H54 (cell line): ENCODE data around the gene COQ8B.

ENCODE experiments used
- DNase-seq: peaks from one replicate; pipeline ENCODE4 v3.0.0; 2011; ENCODE audit warnings: low spot score, mixed read lengths; ENCODE audit not compliant: insufficient read length
- FAIRE-seq: peaks from 3 replicates; lab custom pipeline; 2011; peaks lifted over from hg19 to GRCh38; lab: Jason Lieb, UNC
- POLR2A ChIP-seq: IDR thresholded peaks from 2 replicates; pipeline ENCODE4 v1.6.1; 2011; ENCODE audit warnings: low read depth, mild to moderate bottlenecking, low read length

COQ8B gene

DNA sequence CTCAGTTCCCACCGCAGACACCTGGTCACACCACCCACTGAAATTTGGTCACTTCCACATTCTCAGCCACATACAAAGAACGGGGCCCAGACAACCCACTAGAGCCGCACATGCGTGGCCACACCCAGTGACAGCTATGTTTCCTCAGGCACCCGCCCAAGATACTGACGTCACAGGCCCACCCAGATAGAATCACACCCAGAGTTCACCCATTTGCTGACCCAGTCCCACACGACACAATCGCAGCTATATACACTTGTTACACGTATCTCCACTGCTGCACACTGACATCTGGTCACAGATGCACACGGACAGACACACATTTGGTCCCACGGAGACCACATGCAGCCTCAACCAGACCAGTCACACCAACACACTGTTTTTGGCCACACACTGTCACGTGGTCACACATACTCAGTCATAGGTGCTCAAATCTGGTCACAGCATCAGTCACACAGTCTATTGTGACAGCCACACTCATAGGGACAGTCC, 29.1 kb downstream of the COQ8B start:
- no peak for TF ChIP-seq POLR2A
- FAIRE-seq = no peak
- DNase-seq = no peak

DNA sequence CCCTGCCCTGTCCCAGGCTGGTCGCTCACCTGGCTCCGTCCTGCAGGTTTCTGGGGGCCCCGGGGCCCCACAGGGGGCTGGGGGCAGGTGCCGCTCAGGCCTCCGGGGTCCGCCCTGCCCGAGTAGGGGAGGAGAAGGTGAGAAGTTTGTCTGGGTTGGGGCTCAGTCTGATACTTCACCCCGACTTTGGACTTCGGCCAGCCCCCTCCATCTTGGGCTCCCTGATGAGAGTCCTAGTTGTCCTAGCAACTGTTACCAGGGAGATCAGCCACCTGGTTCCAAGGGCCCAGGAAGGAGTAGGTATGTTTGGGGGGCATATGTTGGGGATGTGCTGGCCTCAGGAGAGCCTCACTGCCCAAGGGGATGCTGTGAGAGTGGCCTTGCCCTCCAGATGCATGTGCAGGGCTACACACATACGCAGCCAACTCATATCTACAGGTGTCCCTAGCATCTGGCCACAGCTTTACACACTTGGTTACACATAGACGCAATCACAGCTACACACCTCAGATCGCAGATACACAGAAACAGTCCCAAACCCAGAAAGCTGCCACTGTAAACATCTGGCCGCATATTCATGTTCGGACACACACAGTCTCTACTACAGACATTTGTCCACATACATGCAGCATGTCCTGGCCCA, 29.7 kb downstream of the COQ8B start:
- FAIRE-seq (no peak), DNase-seq (no peak)
- no peak for TF ChIP-seq POLR2A

DNA sequence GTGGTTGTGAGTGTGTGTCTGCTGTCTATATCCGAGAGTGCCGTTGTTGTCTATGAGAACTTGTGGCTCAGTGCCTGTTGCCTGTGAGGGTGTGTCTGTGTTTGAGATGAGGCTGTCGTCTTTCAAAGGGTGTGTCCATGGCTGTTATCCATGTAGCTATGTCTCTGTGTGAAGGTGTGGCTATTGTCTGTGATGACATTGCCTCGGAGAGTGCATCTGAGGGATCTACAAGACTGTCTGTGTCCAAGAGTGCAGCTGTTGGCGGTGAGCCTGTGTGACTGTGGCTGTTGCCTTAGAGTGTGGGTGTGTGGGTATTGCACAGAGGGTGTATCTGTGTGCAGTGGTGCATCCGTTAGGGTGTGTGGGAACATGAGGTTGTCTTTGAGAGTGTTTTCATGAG, 31.1 kb downstream of the COQ8B start:
- DNase-seq (no peak), FAIRE-seq (no peak)
- no peak for TF ChIP-seq POLR2A

DNA sequence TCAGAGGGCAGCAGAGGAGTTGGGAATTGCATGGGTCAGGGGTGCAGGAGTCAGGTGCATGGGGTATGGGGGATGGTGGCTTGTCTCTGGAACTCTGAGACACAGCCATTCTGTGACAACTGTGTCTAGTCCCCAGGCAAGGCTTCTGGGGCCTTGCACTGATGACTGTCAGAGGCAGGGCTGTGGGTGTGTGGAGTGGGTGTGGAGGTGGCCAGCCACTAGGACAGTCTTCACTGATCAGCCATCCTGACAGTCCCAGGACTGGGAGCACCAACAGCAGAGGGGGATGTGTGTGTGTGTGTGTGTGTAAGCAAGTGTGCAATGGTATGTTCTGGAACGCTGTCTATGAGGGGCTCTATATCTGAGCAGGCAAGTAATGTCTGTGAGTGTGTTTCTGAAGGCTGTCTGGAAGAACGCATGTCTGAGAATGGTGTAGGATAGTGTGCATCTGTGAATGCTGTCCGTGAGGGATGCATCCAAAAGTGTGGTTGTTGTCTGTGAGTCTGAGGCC, 31.6 kb downstream of the COQ8B start:
- TF ChIP-seq POLR2A = no peak
- DNase-seq (no peak), FAIRE-seq (no peak)

DNA sequence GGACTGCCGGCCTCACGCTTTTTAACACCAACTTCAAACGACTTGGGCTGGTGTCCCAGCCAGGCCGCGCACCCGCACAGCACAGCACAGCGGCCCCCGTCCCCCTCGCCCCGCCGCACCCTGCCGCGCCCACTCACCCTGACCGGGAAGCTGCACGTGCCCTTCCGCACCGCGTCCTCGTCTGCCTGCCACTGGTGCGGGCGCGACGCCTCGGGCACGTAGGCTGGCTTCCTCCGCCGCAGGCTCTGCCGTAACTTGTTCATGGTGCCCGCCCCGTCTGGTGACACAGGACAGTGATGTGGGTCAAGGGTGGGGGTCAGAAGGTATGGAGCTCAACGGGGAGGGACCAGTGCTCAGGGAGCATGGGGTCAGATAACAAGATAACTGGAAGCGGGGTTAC, 32.4 kb downstream of the COQ8B start:
- TF ChIP-seq POLR2A = no peak
- FAIRE-seq = no peak
- DNase-seq = no peak

DNA sequence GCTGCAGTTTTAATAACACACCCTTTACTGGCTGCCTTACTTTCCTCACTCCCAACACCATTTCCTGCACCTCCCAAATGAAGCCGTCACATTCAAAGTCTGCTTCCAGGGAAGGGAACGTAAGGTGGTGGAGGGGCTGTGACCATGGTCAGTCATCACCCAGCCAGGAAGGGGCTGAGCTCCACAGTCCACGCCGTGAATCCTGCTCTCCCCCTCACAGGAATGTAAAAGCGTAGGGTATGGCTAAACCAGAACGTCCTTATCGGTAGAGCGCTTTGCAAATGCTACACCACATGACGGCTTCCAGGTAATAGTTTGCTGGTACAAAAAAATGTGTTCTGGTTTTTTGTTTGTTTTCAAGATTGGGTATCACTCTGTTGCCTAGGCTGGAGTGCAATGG, 33.2 kb downstream of the COQ8B start:
- DNase-seq (no peak), FAIRE-seq (no peak)
- no peak for TF ChIP-seq POLR2A

DNA sequence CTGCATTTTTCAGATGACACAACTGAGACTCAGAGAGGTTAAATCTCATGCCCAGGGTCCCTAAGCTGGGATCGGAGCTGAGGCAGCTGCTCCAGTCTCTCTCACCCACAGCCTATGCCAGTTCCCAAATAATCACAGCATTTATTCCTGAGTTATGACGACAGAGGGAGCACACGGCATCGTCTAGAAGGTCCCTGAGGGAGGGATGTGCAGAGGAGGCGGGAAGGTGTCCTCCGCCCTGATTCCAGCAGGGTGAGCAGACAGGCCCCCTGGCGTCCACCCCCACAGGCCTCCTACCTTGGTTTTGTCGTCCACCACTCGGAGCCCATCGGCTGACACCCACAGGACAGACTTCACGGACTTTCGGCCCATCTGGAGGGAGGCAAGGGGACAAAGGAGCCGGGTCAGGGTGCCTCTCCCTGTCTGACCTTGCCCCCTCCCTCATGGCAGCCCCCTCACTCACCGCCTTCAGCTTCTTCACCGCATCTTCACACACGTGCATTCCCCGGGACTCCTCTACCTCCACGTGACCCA, 34.2 kb downstream of the COQ8B start:
- DNase-seq (no peak), FAIRE-seq (no peak)
- no peak for TF ChIP-seq POLR2A

DNA sequence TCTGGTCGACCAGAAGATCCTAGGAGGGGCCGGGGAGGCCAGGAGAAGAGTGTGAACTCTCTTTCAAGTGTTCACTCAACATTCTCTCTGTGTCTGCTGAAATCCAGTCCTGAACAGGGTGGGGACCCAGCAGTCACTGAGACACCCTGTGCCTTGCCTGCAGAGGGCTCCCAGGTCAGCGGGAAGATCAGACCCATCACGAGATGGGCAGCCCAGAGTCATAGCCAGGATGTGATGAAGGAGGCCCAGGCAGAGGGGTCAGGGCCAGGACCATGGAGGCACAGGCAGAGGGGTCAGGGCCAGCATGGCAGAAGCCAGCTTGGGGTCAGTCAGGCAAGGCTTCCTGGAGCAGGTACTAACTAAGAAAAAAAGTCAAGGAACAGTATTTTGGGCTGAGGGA, 35.6 kb downstream of the COQ8B start:
- FAIRE-seq = no peak

DNA sequence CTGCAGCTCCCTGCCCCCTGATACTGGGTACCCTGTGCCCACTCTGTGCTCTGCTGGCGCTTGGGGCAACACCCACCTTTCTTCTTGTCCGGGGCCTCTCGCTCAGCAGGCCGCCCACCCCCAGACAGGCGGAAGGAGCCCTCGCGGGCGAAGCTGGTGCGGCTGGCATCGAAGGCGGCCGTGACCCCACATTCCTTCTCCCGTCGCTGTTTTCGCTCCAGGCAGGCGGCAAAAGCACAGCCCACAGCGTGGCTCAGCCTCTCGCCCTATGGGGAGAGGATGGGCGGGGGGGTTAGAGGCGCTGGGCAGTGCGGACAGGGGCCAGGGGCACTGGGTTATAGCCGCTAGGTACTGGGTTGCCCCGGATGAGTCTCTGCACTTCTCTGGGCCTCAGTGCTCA, 39.5 kb downstream of the COQ8B start:
- no peak for DNase-seq
- no peak for FAIRE-seq
- no peak for TF ChIP-seq POLR2A

More for the DNA sequence above, 35.6 kb downstream of the COQ8B start:
- no peak for TF ChIP-seq POLR2A
- no peak for DNase-seq

DNA sequence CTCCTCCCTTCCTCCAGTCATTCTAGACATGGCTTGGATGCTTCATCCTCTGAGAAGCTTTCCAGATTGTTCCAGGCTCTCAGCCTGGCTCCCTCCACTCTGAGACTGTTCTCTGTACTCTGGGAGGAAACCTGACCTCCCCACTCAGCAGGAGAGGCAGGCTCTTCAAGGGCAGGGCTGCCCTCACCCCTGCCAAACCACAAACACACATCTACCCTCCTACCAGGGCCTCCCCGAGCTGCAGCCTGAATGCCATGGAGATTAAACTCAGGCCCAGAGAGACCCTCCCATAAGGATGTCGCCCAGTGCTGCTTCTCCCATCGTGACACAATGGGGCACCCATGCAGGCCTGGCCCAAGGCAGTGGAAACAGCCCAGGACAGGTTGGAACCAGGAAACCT, 42.4 kb downstream of the COQ8B start:
- no peak for DNase-seq
- no peak for TF ChIP-seq POLR2A
- no peak for FAIRE-seq

DNA sequence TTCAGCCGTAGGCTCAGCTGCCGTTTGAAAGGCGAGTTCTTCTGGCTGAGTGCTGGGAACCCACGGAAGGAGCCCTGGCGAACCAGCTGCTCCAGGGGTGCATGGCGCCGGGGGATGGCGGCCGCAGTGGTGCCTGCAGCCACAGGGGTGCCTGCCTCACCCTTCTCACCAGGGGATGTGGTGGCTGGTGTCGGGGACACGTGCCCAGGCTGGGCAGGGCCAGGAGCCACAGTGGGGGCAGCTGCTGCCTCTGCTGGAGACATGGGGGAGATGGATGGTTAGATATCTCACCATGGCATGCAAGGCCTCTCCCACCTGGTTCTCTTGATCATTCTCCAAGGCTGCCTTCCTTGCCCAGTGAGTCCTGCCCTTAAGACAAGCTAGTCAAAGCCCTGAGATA, 43.3 kb downstream of the COQ8B start:
- no peak for TF ChIP-seq POLR2A
- DNase-seq (no peak), FAIRE-seq (no peak)

DNA sequence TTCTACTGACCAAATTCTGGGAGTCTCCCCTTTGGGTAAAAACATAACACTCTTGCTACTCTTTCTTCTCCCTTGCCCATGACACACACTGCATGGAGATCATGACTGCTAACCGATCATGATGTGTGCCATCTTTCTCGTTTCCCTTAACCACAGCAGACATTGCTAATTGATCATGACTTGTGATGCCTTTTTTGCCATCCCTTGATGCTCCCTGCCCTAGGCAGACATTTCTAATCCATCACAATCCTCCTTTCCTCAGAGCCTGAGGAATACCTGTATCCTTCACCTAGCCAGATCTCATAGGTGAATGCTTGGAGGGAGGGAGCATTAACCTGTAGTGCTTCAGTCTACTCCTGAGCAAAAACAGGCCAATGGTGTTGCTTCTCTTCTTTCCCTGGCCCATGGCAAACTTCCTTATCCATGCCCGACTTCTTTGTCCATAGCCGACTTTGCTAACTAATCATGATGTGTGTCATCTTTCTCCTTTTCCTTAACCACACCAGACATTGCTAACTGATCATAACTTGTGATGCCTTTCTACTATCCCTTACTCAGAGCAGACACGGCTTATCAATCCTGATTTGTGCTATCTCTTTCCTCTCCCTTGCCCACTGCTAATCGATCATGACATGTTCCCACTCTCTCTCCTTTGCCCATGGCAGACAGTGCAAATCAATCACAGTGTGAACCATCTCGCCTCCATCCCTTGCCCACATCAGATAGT, 44.0 kb downstream of the COQ8B start:
- DNase-seq = no peak
- TF ChIP-seq POLR2A = no peak
- FAIRE-seq = no peak

DNA sequence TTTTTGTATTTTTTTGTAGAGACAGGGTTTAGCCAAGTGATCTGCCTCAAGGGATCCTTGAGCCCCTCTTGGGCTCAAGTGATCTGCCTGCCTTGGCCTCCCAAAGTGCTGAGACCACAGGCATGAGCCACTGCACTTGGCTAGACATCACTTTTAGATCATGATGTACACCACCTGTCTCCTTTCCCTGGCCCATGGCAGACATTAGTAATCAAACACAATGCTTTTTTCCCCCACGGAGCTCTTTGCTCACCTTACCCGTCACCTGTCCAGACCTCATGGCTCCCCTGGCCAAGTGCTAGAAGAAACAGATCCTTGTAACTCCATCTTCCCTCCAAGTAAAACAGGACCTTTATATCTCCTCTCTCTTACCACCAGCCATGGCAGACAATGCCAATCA, 44.6 kb downstream of the COQ8B start:
- DNase-seq (no peak), FAIRE-seq (no peak)
- TF ChIP-seq POLR2A = no peak

DNA sequence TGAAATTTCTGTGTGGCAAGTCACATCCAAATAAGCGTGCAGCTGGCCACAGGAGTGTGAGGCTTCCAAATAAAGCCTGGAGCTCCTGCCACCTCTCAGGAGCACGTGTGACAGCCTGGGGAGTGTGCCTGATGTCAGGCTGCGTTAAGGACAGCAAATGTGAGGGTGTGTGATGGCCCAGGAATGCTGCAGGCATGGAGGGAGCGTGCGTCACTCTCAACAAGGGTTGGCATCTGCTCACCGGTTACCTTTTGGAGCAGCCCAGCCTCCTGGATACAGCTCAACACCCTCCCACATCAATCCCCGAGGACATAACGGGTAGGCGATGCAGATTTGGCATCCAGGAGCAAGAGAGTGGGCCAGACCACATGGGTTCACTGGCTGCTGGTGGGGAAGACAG, 45.3 kb downstream of the COQ8B start:
- no peak for TF ChIP-seq POLR2A
- FAIRE-seq (no peak), DNase-seq (no peak)
